ENCODE data around the gene RHOJ. TPM values are rescaled to one million over a fixed set of nuclear protein-coding genes. Genes with fewer than 3 reads are reported as not detected.

Gene RHOJ
- total RNA-seq, 1 donor from 2014 or later = not detected

GRCh38 chr14:63237791-63238190, 33.5 kb downstream of the RHOJ start:
- FAIRE-seq (no peak), DNase-seq (ENCODE audit: low read depth) (no peak)
- Histone ChIP-seq H3K27me3 (ENCODE audit: control insufficient read depth, insufficient read depth, low read length) (no peaks in the 10 kb centered on the region), H3K36me3 (ENCODE audit: control insufficient read depth, insufficient read depth, low read length) (no peaks in the 10 kb centered on the region), H3K4me3 (ENCODE audit: low read depth, low read length) (no peak overlapping the region)
- no peak for TF ChIP-seq CTCF (IDR thresholded peaks at IDR 0.05; ENCODE audit: insufficient read depth, low read length, severe bottlenecking)

- no peaks in the 10 kb centered on the region for H3K36me3 ChIP-seq (ENCODE audit: control insufficient read depth, insufficient read depth, low read length)
- DNase-seq (ENCODE audit: low read depth) (no peak), FAIRE-seq (no peak)
- no peak for TF ChIP-seq CTCF (IDR thresholded peaks at IDR 0.05; ENCODE audit: insufficient read depth, low read length, severe bottlenecking)
- no peak overlapping the region for H3K4me3 ChIP-seq (ENCODE audit: low read depth, low read length)
- no peaks in the 10 kb centered on the region for H3K27me3 ChIP-seq (ENCODE audit: control insufficient read depth, insufficient read depth, low read length)
These were observed 36.0 kb downstream of the RHOJ start for GRCh38 chr14:63240221-63240620.

- Histone ChIP-seq H3K4me3 (ENCODE audit: low read depth, low read length) (no peak overlapping the region), H3K27me3 (ENCODE audit: control insufficient read depth, insufficient read depth, low read length) (no peaks in the 10 kb centered on the region), H3K36me3 (ENCODE audit: control insufficient read depth, insufficient read depth, low read length) (no peaks in the 10 kb centered on the region)
- FAIRE-seq (no peak), DNase-seq (ENCODE audit: low read depth) (no peak)
- TF ChIP-seq CTCF (IDR thresholded peaks at IDR 0.05; ENCODE audit: insufficient read depth, low read length, severe bottlenecking) = no peak
These were observed 36.9 kb downstream of the RHOJ start for GRCh38 chr14:63241096-63241495.

GRCh38 chr14:63243646-63244045, 39.4 kb downstream of the RHOJ start:
- Histone ChIP-seq H3K4me3 (ENCODE audit: low read depth, low read length) (no peak overlapping the region), H3K27me3 (ENCODE audit: control insufficient read depth, insufficient read depth, low read length) (no peaks in the 10 kb centered on the region), H3K36me3 (ENCODE audit: control insufficient read depth, insufficient read depth, low read length) (no peaks in the 10 kb centered on the region)
- TF ChIP-seq CTCF (IDR thresholded peaks at IDR 0.05; ENCODE audit: insufficient read depth, low read length, severe bottlenecking) = no peak
- FAIRE-seq (no peak), DNase-seq (ENCODE audit: low read depth) (no peak)

GRCh38 chr14:63245893-63246292, 41.6 kb downstream of the RHOJ start:
- no peak for FAIRE-seq
- no peak overlapping the region for H3K4me3 ChIP-seq (ENCODE audit: low read depth, low read length)
- DNase-seq (ENCODE audit: low read depth) = no peak
- no peaks in the 10 kb centered on the region for H3K36me3 ChIP-seq (ENCODE audit: control insufficient read depth, insufficient read depth, low read length)
- no peaks in the 10 kb centered on the region for H3K27me3 ChIP-seq (ENCODE audit: control insufficient read depth, insufficient read depth, low read length)
- TF ChIP-seq CTCF (IDR thresholded peaks at IDR 0.05; ENCODE audit: insufficient read depth, low read length, severe bottlenecking) = no peak

GRCh38 chr14:63248211-63248610, 44.0 kb downstream of the RHOJ start:
- Histone ChIP-seq H3K36me3 (ENCODE audit: control insufficient read depth, insufficient read depth, low read length) (no peaks in the 10 kb centered on the region), H3K4me3 (ENCODE audit: low read depth, low read length) (no peak overlapping the region), H3K27me3 (ENCODE audit: control insufficient read depth, insufficient read depth, low read length) (no peaks in the 10 kb centered on the region)
- DNase-seq (ENCODE audit: low read depth) (no peak), FAIRE-seq (no peak)
- TF ChIP-seq CTCF (IDR thresholded peaks at IDR 0.05; ENCODE audit: insufficient read depth, low read length, severe bottlenecking) = no peak

Data from bronchial epithelial cell (primary cell).